WTC11 (cell line): ENCODE results near the gene CNKSR3. TPM values are rescaled to one million over a fixed set of nuclear protein-coding genes. Genes with fewer than 3 reads are reported as not detected.
A peak's percentile ranks its signal among the peaks of the same experiment; 100 is the strongest.

Experiments
- ATAC-seq: fragments of 200-7000 bp; cut with Tn5 transposase; 2 replicates; pipeline ENCODE4 v1.10.0; 2021; ENCODE audit warnings: mild to moderate bottlenecking, moderate library complexity
- CTCF ChIA-PET: fragments of 300-600 bp; sonication (Branson Sonifier 250); formaldehyde crosslinking; loops from one replicate; lab custom pipeline; 2021; ENCODE audit warnings: antibody characterized with exemption; lab: Charles Lee
- POLR2A ChIA-PET: fragments of 350-600 bp; sonication (Branson Sonifier 250); formaldehyde crosslinking; loops from one replicate; lab custom pipeline; 2021; ENCODE audit warnings: antibody characterized with exemption; lab: Charles Lee
- DNase-seq: peaks from one replicate; pipeline ENCODE4 v3.0.0; 2021; ENCODE audit warnings: low spot score
- H3K27ac Mint-ChIP-seq: 2 replicates; pipeline ENCODE4 v1.8.0; 2021; ENCODE audit warnings: mixed read lengths
- H3K27me3 Mint-ChIP-seq: 2 replicates; pipeline ENCODE4 v1.8.0; 2021; ENCODE audit warnings: low read depth, mild to moderate bottlenecking, moderate library complexity, mixed read lengths
- H3K36me3 Mint-ChIP-seq: 2 replicates; pipeline ENCODE4 v1.8.0; 2021; ENCODE audit warnings: mixed read lengths
- H3K4me1 Mint-ChIP-seq: 2 replicates; pipeline ENCODE4 v1.8.0; 2022; ENCODE audit warnings: mixed read lengths
- H3K4me3 Mint-ChIP-seq: 2 replicates; pipeline ENCODE4 v1.8.0; 2021; ENCODE audit warnings: mild to moderate bottlenecking, moderate library complexity, mixed read lengths
- H3K9me3 Mint-ChIP-seq: 2 replicates; pipeline ENCODE4 v1.8.0; 2021; ENCODE audit warnings: mixed read lengths
- AR ChIP-seq: fragments of 250-450 bp; sonication (Bioruptor Pico); IDR thresholded peaks from 2 replicates; pipeline ENCODE4 v1.9.0; 2021; ENCODE audit warnings: mild to moderate bottlenecking
- ATF3 ChIP-seq: sonication (generic); formaldehyde crosslinking; conservative IDR thresholded peaks from 2 replicates; pipeline ENCODE4 v1.8.1; 2022; ENCODE audit warnings: mild to moderate bottlenecking, missing genetic modification reagents
- CTCF ChIP-seq: fragments of 200-600 bp; IDR thresholded peaks from 2 replicates; pipeline ENCODE4 v1.8.0; 2022; ENCODE audit warnings: antibody characterized with exemption
- FOXK1 ChIP-seq: sonication (generic); formaldehyde crosslinking; IDR thresholded peaks from 2 replicates; pipeline ENCODE4 v1.8.0; 2022; ENCODE audit warnings: mild to moderate bottlenecking, moderate library complexity, missing genetic modification reagents
- GRHL2 ChIP-seq: fragments of 250-450 bp; sonication (Bioruptor Pico); IDR thresholded peaks from 2 replicates; pipeline ENCODE4 v1.8.0; 2022; ENCODE audit warnings: mild to moderate bottlenecking, moderate library complexity; ENCODE audit not compliant: insufficient replicate concordance, severe bottlenecking
- HMGXB4 ChIP-seq: sonication (generic); formaldehyde crosslinking; IDR thresholded peaks from 2 replicates; pipeline ENCODE4 v1.8.1; 2023; ENCODE audit warnings: mild to moderate bottlenecking, moderate library complexity, missing genetic modification reagents
- NFE2L1 ChIP-seq: sonication (generic); formaldehyde crosslinking; IDR thresholded peaks from 2 replicates; pipeline ENCODE4 v1.8.1; 2023; ENCODE audit warnings: missing genetic modification reagents
- NR1H2 ChIP-seq: sonication (generic); formaldehyde crosslinking; IDR thresholded peaks from 2 replicates; pipeline ENCODE4 v1.9.0; 2021; ENCODE audit warnings: mild to moderate bottlenecking, moderate library complexity, missing genetic modification reagents
- USF2 ChIP-seq: sonication (generic); formaldehyde crosslinking; IDR thresholded peaks from 2 replicates; pipeline ENCODE4 v1.8.1; 2023; ENCODE audit warnings: mild to moderate bottlenecking, missing genetic modification reagents, moderate library complexity
- ZNF138 ChIP-seq: sonication (generic); formaldehyde crosslinking; conservative IDR thresholded peaks from 2 replicates; pipeline ENCODE4 v1.8.1; 2022; ENCODE audit warnings: mild to moderate bottlenecking, moderate library complexity, missing genetic modification reagents
- ZNF232 ChIP-seq: sonication (generic); formaldehyde crosslinking; IDR thresholded peaks from 2 replicates; pipeline ENCODE4 v1.8.0; 2022; ENCODE audit warnings: mild to moderate bottlenecking, missing genetic modification reagents
- ZNF281 ChIP-seq: sonication (generic); formaldehyde crosslinking; IDR thresholded peaks from 2 replicates; pipeline ENCODE4 v1.8.0; 2023; ENCODE audit warnings: mild to moderate bottlenecking, missing genetic modification reagents
- ZNF317 ChIP-seq: sonication (generic); formaldehyde crosslinking; IDR thresholded peaks from 2 replicates; pipeline ENCODE4 v1.8.1; 2023; ENCODE audit warnings: low read depth, mild to moderate bottlenecking, moderate library complexity, missing genetic modification reagents, borderline replicate concordance
- total RNA-seq: library from RNA; stranded (reverse); gene quantifications from 3 replicates; pipeline ENCODE4 v1.2.3, GENCODE V29; 2021
- TF ChIP-seq, protein P1 (sequence below): fragments of 250-450 bp; sonication (Bioruptor Pico); IDR thresholded peaks from 2 replicates; pipeline ENCODE4 v1.9.0; 2021; ENCODE audit warnings: mild to moderate bottlenecking, borderline replicate concordance
- TF ChIP-seq, protein P2 (sequence below): sonication (generic); formaldehyde crosslinking; IDR thresholded peaks from 2 replicates; pipeline ENCODE4 v1.8.0; 2022; ENCODE audit warnings: mild to moderate bottlenecking, missing genetic modification reagents
- TF ChIP-seq, protein P3 (sequence below): sonication (generic); formaldehyde crosslinking; IDR thresholded peaks from 2 replicates; pipeline ENCODE4 v1.8.1; 2022; ENCODE audit warnings: missing genetic modification reagents, borderline replicate concordance

CNKSR3 gene
- total RNA-seq, 1 experiment from 2014 or later: 5.7 TPM

- TF ChIP-seq, protein P1, sequence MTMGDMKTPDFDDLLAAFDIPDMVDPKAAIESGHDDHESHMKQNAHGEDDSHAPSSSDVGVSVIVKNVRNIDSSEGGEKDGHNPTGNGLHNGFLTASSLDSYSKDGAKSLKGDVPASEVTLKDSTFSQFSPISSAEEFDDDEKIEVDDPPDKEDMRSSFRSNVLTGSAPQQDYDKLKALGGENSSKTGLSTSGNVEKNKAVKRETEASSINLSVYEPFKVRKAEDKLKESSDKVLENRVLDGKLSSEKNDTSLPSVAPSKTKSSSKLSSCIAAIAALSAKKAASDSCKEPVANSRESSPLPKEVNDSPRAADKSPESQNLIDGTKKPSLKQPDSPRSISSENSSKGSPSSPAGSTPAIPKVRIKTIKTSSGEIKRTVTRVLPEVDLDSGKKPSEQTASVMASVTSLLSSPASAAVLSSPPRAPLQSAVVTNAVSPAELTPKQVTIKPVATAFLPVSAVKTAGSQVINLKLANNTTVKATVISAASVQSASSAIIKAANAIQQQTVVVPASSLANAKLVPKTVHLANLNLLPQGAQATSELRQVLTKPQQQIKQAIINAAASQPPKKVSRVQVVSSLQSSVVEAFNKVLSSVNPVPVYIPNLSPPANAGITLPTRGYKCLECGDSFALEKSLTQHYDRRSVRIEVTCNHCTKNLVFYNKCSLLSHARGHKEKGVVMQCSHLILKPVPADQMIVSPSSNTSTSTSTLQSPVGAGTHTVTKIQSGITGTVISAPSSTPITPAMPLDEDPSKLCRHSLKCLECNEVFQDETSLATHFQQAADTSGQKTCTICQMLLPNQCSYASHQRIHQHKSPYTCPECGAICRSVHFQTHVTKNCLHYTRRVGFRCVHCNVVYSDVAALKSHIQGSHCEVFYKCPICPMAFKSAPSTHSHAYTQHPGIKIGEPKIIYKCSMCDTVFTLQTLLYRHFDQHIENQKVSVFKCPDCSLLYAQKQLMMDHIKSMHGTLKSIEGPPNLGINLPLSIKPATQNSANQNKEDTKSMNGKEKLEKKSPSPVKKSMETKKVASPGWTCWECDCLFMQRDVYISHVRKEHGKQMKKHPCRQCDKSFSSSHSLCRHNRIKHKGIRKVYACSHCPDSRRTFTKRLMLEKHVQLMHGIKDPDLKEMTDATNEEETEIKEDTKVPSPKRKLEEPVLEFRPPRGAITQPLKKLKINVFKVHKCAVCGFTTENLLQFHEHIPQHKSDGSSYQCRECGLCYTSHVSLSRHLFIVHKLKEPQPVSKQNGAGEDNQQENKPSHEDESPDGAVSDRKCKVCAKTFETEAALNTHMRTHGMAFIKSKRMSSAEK (CRISPR knock-in tag): no peak
- TF ChIP-seq NR1H2 (CRISPR knock-in tag): no peak
- TF ChIP-seq ZNF232 (CRISPR knock-in tag): no peak
- no peak for TF ChIP-seq AR
Measured at GRCh38 chr6:154481521-154482013, 28.9 kb downstream of the CNKSR3 start (continued).

DNA sequence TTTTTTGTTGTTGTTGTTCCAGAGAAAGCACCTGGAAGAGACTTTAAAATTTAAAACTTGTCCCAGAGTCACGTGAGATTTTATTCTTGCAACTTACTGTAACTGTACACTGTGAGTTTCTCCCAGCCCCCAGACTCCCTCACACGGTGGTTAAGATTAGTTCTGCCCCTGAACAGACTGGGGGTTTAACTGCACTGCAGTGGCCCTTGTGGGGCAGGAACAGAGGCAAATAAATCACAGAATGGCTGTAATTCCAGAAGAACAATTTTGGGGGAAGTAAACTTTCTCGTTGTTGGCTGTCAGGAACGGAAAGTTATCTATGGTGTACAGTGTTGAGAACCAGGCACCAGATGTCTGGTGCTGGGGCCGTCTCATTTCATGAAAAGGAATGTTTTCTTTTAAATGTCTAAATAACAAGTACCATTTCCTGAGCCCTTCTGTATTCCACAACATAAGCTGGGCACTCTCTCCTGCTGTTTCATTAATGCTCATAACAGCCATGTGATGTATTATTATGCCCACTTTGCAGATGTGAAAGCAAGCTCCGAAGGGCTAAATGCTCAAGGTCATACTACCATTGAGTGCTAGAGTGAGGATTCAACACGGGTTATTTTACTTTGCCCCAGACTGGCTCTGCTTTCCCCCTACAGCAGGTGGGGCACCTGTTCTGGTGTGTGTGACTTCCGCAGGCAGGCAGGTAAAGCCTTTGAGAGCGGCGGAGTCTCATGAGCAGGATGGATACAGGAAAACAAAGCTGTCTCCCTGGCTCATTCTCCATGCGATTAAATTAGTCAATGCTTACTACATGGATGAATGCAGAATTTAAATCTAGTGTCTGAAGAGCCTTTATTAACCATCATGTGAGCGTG is 30.5 kb downstream of the CNKSR3 start:
- no peaks in the 10 kb centered on the region for H3K27me3 Mint-ChIP-seq
- peak overlapping the region; percentile 43 for H3K27ac Mint-ChIP-seq
- ATAC-seq: peak; percentile 62
- peaks cover 11% of the 10 kb centered on the region for H3K4me1 Mint-ChIP-seq
- no peak overlapping the region for H3K4me3 Mint-ChIP-seq
- POLR2A ChIA-PET: no interaction called here
- H3K36me3 Mint-ChIP-seq: no peaks in the 10 kb centered on the region
- H3K9me3 Mint-ChIP-seq: no peaks in the 10 kb centered on the region
- CTCF ChIA-PET: interaction anchor here (0.8 to 2.2 kb wide), 2 partner anchors 20 to 21 kb away, joined by 3 to 10 read pairs; no protein-coding TSS in a partner anchor
- DNase-seq: no peak
- TF ChIP-seq FOXK1 (CRISPR knock-in tag) (no peak), ZNF138 (CRISPR knock-in tag) (no peak), NFE2L1 (no peak), HMGXB4 (CRISPR knock-in tag) (no peak), ATF3 (no peak), GRHL2 (no peak), ZNF281 (CRISPR knock-in tag) (no peak), ZNF317 (CRISPR knock-in tag) (no peak), CTCF (no peak), USF2 (CRISPR knock-in tag) (no peak)
- TF ChIP-seq, protein P2, sequence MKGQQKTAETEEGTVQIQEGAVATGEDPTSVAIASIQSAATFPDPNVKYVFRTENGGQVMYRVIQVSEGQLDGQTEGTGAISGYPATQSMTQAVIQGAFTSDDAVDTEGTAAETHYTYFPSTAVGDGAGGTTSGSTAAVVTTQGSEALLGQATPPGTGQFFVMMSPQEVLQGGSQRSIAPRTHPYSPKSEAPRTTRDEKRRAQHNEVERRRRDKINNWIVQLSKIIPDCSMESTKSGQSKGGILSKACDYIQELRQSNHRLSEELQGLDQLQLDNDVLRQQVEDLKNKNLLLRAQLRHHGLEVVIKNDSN: no peak
- TF ChIP-seq, protein P3, sequence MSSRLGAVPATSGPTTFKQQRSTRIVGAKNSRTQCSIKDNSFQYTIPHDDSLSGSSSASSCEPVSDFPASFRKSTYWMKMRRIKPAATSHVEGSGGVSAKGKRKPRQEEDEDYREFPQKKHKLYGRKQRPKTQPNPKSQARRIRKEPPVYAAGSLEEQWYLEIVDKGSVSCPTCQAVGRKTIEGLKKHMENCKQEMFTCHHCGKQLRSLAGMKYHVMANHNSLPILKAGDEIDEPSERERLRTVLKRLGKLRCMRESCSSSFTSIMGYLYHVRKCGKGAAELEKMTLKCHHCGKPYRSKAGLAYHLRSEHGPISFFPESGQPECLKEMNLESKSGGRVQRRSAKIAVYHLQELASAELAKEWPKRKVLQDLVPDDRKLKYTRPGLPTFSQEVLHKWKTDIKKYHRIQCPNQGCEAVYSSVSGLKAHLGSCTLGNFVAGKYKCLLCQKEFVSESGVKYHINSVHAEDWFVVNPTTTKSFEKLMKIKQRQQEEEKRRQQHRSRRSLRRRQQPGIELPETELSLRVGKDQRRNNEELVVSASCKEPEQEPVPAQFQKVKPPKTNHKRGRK: no peak
